Skeletal muscle satellite cell (primary cell): ENCODE results near the gene P4HB.

Experiments used
- H3K27me3 ChIP-seq: 2 replicates; pipeline ENCODE4 v1.7.0; 2013; ENCODE audit warnings: low read length; ENCODE audit not compliant: control insufficient read depth, insufficient read depth
- H3K36me3 ChIP-seq: 2 replicates; pipeline ENCODE4 v1.7.0; 2013; ENCODE audit warnings: mild to moderate bottlenecking, control low read depth, low read length; ENCODE audit not compliant: insufficient read depth
- H3K4me1 ChIP-seq: 2 replicates; pipeline ENCODE4 v1.7.0; 2013; ENCODE audit warnings: low read length; ENCODE audit not compliant: control insufficient read depth, insufficient read depth
- H3K4me2 ChIP-seq: 2 replicates; pipeline ENCODE4 v1.7.0; 2013; ENCODE audit warnings: mild to moderate bottlenecking, low read length
- H3K4me3 ChIP-seq: 2 replicates; pipeline ENCODE4 v1.7.0; 2013; ENCODE audit warnings: low read length
- H3K9ac ChIP-seq: 2 replicates; pipeline ENCODE4 v1.7.0; 2013; ENCODE audit warnings: mild to moderate bottlenecking, low read depth, low read length, moderate library complexity
- H3K9me3 ChIP-seq: replicated peaks from 2 replicates; pipeline ENCODE4 v1.7.0; 2013; ENCODE audit warnings: mild to moderate bottlenecking, control low read depth, low read length

P4HB gene

DNA sequence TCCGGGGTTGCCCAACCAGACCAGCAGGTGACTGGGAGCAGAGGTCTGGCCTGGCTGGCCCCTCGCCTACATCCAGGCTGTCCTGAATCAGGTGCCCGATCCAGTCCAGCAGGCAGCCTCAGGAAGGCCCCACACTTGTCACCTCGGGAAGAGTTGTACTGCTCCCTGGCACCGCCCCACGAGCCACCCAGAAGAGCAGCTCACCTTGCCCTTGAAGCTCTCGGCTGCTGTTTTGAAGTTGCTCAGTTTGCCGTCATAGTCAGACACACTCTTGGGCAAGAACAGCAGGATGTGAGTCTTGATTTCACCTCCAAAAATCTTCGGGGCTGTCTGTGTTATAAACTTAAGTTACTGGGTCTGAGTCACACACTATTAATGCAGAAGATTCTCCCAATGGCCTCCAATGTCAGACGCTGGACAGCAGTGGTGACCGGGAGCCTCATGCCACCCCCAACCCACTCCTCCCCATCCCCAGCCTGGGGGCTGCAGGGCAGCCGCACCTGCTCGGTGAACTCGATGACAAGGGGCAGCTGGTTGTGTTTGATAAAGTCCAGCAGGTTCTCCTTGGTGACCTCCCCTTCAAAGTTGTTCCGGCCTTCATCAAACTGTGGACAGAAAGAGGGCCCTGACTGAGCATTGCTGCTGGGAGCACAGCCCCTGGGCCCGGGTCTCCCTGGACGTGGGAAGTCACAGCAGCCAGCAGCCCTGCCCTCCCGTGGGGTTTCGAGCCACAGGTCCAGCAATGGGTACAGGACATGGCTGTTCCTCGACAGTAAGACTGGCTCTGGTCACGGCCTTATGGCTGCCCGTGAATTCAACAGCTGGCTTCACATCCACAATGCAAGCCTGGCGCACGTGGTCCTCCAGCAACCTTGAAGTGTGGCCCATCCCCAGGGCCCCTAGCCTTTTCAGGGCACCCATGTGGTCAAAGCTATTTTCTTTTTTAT lies 13.3 kb downstream of the P4HB start:
- Histone ChIP-seq H3K4me3 (no peak overlapping the region), H3K9ac (no peak overlapping the region), H3K27me3 (no peaks in the 10 kb centered on the region)

DNA sequence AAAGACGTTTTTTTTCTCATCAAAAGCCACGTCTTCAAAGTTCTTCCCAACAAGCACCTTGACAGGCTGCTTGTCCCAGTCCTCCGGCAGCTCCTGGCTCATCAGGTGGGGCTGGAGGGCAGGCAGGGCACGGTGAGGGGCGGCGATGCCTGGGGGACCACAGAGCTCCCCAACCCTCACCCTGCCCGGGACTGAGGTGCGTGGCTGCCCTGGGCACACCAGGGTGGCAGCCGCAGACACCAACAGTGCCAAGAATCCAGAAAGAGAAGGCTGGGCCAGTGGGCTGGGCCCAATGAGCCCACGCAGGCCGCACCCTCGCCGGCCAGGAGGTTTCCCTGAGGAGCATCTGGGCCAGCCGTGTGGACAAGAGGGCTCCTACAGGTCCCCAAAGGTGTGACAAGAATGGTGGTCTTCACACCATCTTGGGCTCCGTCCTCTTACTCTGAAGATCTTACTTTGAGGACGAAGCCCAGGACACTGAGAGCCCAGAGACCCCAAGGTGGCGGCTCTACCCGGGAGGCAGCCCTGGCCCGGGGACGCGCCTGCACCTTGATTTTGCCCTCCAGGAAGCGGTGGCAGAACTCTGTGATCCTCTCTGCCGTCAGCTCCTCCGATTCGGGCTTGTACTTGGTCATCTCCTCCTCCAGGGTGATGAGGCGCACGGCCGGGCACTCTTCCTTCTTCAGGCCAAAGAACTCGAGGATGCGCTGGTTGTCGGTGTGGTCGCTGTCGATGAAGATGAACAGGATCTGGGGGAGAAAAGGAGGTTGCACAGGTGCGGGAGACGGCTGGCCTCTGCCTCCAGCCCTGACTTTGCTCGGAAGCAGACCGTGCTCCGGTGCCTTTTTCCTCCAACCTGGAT lies 14.2 kb downstream of the P4HB start:
- H3K36me3 ChIP-seq, result peaks cover 65% of the 10 kb centered on the region
- H3K4me3 ChIP-seq, result no peak overlapping the region
- no peaks in the 10 kb centered on the region for H3K9me3 ChIP-seq
- H3K4me2 ChIP-seq, result no peak overlapping the region
- H3K27me3 ChIP-seq, result no peaks in the 10 kb centered on the region
- peaks cover 11% of the 10 kb centered on the region for H3K4me1 ChIP-seq
- H3K9ac ChIP-seq, result no peak overlapping the region

More for the DNA sequence above, 13.3 kb downstream of the P4HB start:
- H3K4me2 ChIP-seq, result no peak overlapping the region
- peaks cover 71% of the 10 kb centered on the region for H3K36me3 ChIP-seq
- H3K4me1 ChIP-seq, result peaks cover 9% of the 10 kb centered on the region
- H3K9me3 ChIP-seq, result no peaks in the 10 kb centered on the region

DNA sequence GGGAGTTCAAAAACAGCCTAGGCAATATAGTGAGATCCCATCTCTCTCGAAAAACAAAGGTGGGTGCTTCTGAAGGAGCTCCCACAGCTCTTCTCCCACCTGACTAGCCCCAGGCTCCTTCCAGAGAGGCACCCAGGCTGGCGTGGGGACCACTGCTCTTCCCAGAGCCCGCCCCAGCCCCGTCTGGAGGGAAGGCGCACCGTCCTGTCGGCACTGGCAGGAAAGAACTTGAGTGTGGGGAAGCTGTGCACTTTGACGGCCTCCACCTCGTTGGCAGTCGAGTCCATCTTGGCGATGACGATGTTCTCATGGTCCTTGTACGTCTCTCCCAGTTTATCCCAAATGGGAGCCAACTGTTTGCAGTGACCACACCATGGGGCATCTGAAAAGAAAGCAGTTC lies 15.0 kb downstream of the P4HB start:
- no peaks in the 10 kb centered on the region for H3K27me3 ChIP-seq
- no peak overlapping the region for H3K9ac ChIP-seq
- peaks cover 61% of the 10 kb centered on the region for H3K36me3 ChIP-seq
- H3K4me2 ChIP-seq, result no peak overlapping the region
- no peaks in the 10 kb centered on the region for H3K9me3 ChIP-seq
- no peak overlapping the region for H3K4me3 ChIP-seq
- peaks cover 15% of the 10 kb centered on the region for H3K4me1 ChIP-seq

DNA sequence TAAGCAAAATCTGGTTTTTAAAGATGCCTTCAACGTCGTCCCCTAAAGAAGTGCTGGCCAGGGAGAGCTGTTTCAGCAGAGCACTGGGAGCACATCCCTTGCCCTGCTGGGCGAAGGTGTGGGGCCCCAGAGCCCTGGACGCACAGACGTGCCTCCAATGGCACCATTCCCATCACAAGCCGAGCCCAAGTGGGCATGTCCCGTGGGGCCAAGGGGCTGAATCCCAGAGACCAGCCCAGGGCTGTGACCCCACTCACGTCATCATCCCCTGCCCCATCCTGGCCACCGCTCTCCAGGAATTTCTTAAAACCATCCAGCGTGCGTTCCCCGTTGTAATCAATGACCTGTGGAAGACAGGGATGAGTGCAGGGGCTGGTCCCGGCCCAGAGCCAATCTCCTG lies 15.4 kb downstream of the P4HB start:
- no peaks in the 10 kb centered on the region for H3K9me3 ChIP-seq
- H3K9ac ChIP-seq, result no peak overlapping the region
- no peaks in the 10 kb centered on the region for H3K27me3 ChIP-seq
- no peak overlapping the region for H3K4me3 ChIP-seq
- H3K4me2 ChIP-seq, result no peak overlapping the region
- peaks cover 61% of the 10 kb centered on the region for H3K36me3 ChIP-seq
- peaks cover 15% of the 10 kb centered on the region for H3K4me1 ChIP-seq

DNA sequence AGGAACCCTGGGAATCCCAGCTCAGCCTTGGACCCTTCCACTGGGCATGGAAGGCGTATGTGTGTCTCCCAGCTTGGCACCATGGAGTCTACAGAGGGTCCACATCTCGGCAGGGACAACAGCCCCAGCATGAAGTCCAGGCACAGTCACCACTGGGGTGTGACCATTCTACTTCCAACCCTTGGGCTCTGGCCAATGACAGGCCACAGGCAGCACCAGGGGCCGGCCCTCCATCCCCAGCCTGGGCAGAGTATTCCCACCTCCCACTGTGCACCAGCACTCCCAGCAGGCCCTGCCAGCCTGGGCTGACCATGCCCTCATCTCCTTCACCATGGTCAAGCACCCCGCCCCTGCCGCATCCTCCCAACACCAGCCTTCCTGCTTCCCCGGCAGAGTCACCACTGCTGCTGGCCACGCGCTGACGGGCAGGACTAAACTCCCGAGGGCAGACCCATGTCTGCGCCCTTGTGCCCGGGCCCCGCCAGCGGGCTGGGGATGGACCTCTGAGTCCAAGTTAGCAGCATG lies 15.9 kb downstream of the P4HB start:
- Histone ChIP-seq H3K9me3 (no peaks in the 10 kb centered on the region), H3K9ac (no peak overlapping the region), H3K36me3 (peaks cover 61% of the 10 kb centered on the region), H3K4me1 (peaks cover 15% of the 10 kb centered on the region), H3K27me3 (no peaks in the 10 kb centered on the region), H3K4me3 (no peak overlapping the region), H3K4me2 (no peak overlapping the region)

DNA sequence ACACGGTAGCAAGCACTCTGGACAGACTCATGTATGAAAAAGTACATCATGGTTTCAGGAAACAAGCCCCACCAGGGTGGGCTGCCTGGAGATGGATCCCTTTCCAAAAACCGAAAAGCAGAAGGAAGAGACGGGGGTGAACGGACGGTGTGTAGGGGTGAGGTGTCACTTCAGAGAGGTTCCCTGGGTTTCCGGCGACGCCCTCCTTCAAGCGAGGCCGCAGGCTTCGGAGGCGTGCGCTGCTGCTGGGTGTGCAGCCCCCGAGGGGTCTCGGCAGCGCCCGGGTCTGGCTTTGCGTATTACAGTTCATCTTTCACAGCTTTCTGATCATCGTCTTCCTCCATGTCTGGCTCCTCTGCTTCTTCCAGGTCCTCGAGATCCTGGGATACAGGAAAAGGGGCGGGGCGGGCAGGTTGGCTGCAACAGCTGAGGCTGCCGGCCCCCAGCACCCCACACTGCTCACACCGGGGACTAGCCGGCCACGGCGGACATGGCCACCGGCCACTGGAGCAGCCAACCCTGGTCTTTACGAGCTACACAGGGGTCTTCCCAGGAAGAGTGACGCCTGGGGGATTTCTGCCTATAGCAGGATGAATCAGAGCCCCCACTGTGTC lies 16.5 kb downstream of the P4HB start:
- H3K4me1 ChIP-seq, result peaks cover 15% of the 10 kb centered on the region
- no peaks in the 10 kb centered on the region for H3K9me3 ChIP-seq
- no peak overlapping the region for H3K4me2 ChIP-seq
- H3K36me3 ChIP-seq, result peaks cover 61% of the 10 kb centered on the region
- H3K4me3 ChIP-seq, result no peak overlapping the region
- no peaks in the 10 kb centered on the region for H3K27me3 ChIP-seq
- no peak overlapping the region for H3K9ac ChIP-seq

DNA sequence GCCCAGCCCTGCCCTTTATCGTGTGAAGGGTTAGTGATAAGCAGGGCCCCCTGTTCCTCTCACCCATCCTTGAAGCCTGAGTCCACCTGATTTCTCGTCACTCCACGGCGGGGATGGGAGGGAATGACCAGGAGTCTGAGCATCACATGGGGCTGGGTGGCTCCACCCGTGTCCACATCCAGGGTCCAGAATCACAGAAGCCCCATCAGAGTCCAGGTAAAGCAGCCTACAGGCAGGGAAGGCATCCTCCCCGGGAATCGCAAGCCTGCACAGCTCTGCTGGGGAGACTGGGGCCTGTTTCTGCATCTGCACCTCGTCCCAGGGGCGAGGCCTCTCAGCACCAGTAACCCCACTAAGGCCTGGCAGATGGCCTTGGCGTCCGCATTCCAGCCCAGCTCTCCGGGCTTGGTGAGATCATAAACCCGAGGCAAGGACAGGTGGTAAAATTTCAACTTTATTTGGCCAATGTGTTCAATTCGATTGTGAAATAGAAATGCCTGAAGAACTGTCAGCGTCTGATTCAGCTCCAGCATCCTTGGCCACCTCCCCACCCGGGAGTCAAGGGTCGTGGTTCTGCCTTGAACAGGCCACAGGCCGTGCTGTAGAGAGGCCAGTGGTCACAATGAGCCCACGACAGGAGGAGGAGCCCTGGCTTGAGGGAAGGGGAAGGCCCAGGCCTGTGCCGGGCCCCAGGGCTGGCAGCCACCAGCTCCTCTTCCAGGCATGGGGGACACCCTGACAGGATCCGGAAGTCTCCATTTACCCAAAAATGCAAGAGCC lies 17.4 kb downstream of the P4HB start:
- Histone ChIP-seq H3K9me3 (no peaks in the 10 kb centered on the region), H3K4me3 (no peak overlapping the region), H3K36me3 (peaks cover 57% of the 10 kb centered on the region), H3K4me1 (peaks cover 15% of the 10 kb centered on the region), H3K4me2 (no peak overlapping the region), H3K9ac (no peak overlapping the region), H3K27me3 (no peaks in the 10 kb centered on the region)

DNA sequence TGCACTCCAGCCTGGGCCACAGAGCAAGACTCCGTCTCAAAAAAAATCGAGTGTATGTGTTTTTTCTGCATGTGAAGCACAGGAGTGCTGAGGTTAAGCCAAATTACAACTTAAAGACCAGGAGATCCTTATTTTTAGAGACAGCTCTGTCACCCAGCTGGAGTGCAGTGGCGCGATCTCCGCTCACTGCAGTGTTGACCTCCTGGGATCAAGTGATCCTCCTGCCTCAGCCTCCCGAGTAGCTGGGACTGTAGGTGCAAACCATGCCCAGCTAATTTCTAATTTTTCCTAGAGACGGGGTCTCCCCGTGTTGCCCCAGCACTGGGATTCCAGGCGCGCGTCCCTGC lies 18.0 kb downstream of the P4HB start:
- Histone ChIP-seq H3K27me3 (no peaks in the 10 kb centered on the region), H3K9me3 (no peaks in the 10 kb centered on the region), H3K4me3 (no peak overlapping the region), H3K4me1 (peaks cover 15% of the 10 kb centered on the region), H3K36me3 (peaks cover 54% of the 10 kb centered on the region), H3K9ac (no peak overlapping the region), H3K4me2 (no peak overlapping the region)

DNA sequence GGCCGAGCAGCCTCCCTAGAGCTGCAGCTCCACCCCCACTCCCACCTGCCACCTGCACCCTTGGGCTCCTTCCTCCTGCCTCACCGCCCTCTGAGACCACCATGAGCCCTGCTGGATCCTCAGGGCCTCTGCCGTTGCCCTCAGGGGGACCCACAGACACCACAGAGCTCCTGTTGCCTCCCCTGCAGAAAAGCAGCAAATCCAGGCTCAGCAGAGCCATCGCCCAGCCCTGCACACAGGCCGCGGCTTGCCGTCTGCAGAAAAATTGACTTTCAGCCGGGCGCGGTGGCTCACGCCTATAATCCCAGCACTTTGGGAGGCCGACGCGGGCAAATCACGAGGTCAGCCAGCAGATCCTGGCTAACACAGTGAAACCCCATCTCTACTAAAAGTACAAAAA lies 18.5 kb downstream of the P4HB start:
- Histone ChIP-seq H3K27me3 (no peaks in the 10 kb centered on the region), H3K4me1 (peaks cover 15% of the 10 kb centered on the region), H3K4me2 (no peak overlapping the region), H3K9ac (no peak overlapping the region), H3K4me3 (no peak overlapping the region), H3K9me3 (no peaks in the 10 kb centered on the region), H3K36me3 (peaks cover 49% of the 10 kb centered on the region)

DNA sequence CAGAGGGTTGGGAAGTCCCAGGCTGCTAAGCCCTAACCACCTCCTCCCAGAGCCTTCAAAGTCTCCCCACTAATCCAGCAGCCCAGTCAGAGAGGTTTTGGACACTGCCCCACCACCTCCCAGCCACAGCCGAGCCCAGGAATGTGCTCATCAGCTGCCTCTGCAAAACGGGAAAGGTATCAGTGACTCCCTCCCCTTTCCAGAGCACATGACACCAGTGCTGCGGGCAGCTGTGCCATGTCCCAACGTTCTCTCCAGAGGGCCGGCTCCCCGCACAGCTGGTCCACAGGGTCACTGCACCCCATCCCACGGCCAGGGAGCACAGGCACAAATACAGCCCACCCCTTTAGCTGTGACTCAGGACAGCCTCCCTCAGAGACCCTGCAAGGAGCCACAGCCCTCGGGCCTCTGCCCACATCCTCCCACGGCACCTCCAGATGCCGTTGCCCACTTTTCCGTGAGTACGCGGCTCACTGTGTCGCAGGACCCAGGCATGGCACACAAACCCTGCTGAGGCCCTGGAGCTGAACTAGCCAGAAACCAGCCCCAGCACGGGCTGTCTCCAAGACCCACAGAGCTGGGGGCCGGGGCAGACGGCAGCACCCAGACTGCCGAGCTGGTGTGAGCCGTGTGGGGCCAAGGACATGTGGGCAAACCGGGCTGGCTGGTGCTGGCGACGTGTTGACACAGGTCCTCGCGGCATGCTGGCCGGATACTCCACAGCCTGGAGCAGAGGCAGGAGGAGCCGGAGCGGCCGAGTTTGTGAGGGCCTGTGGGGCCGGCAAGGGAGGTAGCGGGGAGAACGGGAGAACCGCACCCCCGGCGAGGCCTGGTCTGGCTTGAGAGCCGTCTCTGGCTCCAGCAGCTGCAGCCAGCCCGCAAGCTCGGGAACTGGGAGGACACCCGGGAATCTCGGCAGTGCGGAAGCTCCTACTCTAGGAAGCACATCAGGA lies 19.2 kb downstream of the P4HB start:
- no peak overlapping the region for H3K9ac ChIP-seq
- peaks cover 15% of the 10 kb centered on the region for H3K4me1 ChIP-seq
- H3K4me2 ChIP-seq, result no peak overlapping the region
- H3K9me3 ChIP-seq, result no peaks in the 10 kb centered on the region
- peaks cover 42% of the 10 kb centered on the region for H3K36me3 ChIP-seq
- H3K27me3 ChIP-seq, result no peaks in the 10 kb centered on the region
- no peak overlapping the region for H3K4me3 ChIP-seq
